Tibial artery (tissue), 4 donors: ENCODE results near the gene BRCA2.

ENCODE experiments used
- DNase-seq, 2 donors: peaks; one replicate each; pipeline ENCODE4 v3.0.0-alpha.2; 2019
- H3K27ac ChIP-seq, 2 donors: fragments of 200-600 bp; sonication (generic) in 1 of 2; 1 replicate in 1 of 2; 2 replicates in 1 of 2; pipeline ENCODE4 v1.5.1; 2018 to 2019; ENCODE audit warnings: mild to moderate bottlenecking in 1 of 2
- H3K27me3 ChIP-seq, 2 donors: fragments of 200-600 bp; sonication (generic) in 1 of 2; one replicate each; pipeline versions ENCODE4 v1.5.1 to v1.6.0; 2016 to 2019
- H3K36me3 ChIP-seq, 3 donors: fragments of 200-600 bp; sonication (generic) in 2 of 3; one replicate each; pipeline ENCODE4 v1.5.1; 2016 to 2019; ENCODE audit warnings: mild to moderate bottlenecking in 2 of 3
- H3K4me1 ChIP-seq, 4 donors: fragments of 200-600 bp; sonication (generic) in 2 of 4; 1 replicate in 3 of 4; 2 replicates in 1 of 4; pipeline ENCODE4 v1.5.1; 2016 to 2019
- H3K4me3 ChIP-seq, 2 donors: fragments of 200-600 bp; sonication (generic) in 1 of 2; 1 replicate in 1 of 2; 2 replicates in 1 of 2; pipeline ENCODE4 v1.5.1; 2018 to 2019; ENCODE audit warnings: mild to moderate bottlenecking in 2 of 2
- H3K9me3 ChIP-seq, 3 donors: fragments of 200-600 bp; sonication (generic) in 1 of 3; one replicate each; pipeline ENCODE4 v1.5.1; 2016 to 2019
- intact Hi-C: fragments of 100-400 bp; cut with DNase I; formaldehyde crosslinking; loops from one replicate; pipeline ENCODE4 v1.15.0; 2023; ENCODE audit warnings: low total_unique reads
- TF ChIP-seq, protein P1 (sequence below), 2 experiments: fragments of 200-600 bp in 1 of 2; fragments of 450-650 bp in 1 of 2; IDR thresholded peaks; one replicate each; pipeline ENCODE4 v1.5.1; 2017 to 2019; ENCODE audit warnings: antibody characterized with exemption in 2 of 2, mild to moderate bottlenecking in 1 of 2, moderate library complexity in 1 of 2

The BRCA2 gene

DNA sequence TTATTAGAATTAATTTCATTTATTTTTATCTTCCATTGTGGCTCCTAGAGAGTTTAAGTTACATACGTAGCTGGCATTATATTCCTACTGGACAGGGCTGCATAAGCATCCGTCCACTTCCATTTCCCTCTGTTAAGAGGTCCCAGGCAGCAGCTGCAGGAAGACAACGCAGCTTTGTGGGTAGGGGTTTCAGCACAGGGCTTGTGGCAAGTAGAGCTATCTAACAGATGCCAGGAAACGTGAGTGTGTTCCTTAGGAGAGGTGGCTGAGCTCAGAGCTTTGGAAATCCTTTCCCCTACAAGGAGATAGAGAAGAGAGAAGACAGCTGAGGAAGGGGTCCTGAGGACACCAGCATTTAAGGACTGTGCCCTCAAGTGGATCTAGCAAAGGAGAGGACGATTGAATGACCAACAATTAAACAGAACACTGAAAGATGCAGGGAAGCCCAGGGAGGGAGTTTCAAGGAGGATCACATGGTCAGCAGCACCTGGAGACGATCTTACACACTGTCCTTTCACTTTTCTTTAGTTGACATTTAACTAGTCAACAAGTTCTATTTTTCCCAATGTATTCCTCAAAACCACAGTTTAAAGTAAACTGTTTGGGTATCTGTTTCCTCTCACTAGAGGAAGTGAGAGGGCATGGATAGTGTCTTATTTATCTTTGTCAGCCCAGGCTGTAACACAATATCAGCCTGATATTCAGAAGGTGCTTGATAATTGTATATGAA, 114.9 kb downstream of the BRCA2 start:
- H3K27ac ChIP-seq = no peak overlapping the region
- peaks cover 0 to 25% (median 16%) of the 10 kb centered on the region in 4 donors for H3K4me1 ChIP-seq
- no peaks in the 10 kb centered on the region for H3K9me3 ChIP-seq
- no peak overlapping the region for H3K4me3 ChIP-seq
- no peak for DNase-seq
- intact Hi-C loops = no loop called here
- peaks cover 0 to 5% (median 4%) of the 10 kb centered on the region in 3 donors for H3K36me3 ChIP-seq
- H3K27me3 ChIP-seq = no peaks in the 10 kb centered on the region
- TF ChIP-seq, protein P1, sequence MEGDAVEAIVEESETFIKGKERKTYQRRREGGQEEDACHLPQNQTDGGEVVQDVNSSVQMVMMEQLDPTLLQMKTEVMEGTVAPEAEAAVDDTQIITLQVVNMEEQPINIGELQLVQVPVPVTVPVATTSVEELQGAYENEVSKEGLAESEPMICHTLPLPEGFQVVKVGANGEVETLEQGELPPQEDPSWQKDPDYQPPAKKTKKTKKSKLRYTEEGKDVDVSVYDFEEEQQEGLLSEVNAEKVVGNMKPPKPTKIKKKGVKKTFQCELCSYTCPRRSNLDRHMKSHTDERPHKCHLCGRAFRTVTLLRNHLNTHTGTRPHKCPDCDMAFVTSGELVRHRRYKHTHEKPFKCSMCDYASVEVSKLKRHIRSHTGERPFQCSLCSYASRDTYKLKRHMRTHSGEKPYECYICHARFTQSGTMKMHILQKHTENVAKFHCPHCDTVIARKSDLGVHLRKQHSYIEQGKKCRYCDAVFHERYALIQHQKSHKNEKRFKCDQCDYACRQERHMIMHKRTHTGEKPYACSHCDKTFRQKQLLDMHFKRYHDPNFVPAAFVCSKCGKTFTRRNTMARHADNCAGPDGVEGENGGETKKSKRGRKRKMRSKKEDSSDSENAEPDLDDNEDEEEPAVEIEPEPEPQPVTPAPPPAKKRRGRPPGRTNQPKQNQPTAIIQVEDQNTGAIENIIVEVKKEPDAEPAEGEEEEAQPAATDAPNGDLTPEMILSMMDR (IDR thresholded peaks at IDR 0.05) = no peak

DNA sequence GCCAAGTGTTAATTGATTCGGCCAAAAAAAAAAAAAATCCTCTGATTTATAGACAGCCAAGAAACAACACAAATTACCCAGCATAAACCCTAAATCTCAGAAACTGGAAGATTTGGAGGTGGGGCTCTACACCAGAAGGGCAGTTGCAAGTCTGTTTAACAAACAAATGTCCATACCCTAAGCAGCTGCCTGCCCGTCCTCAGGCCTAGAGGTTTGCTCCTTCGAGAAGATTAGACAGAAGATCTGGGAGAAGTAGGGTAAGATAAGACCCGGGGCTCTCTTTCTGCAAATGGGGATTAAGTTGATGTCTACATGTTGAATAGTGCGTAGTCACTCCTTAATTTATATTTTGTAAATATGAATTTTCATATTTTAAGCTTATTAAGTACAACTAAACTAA, 116.1 kb downstream of the BRCA2 start:
- TF ChIP-seq, protein P1 (IDR thresholded peaks at IDR 0.05) = no peak
- Histone ChIP-seq H3K4me1 (peaks cover 0 to 17% (median 11%) of the 10 kb centered on the region in 4 donors), H3K27ac (no peak overlapping the region), H3K9me3 (no peaks in the 10 kb centered on the region), H3K4me3 (no peak overlapping the region), H3K36me3 (peaks cover 0 to 12% (median 7%) of the 10 kb centered on the region in 3 donors), H3K27me3 (no peaks in the 10 kb centered on the region)
- DNase-seq = no peak
- intact Hi-C loops = no loop called here

DNA sequence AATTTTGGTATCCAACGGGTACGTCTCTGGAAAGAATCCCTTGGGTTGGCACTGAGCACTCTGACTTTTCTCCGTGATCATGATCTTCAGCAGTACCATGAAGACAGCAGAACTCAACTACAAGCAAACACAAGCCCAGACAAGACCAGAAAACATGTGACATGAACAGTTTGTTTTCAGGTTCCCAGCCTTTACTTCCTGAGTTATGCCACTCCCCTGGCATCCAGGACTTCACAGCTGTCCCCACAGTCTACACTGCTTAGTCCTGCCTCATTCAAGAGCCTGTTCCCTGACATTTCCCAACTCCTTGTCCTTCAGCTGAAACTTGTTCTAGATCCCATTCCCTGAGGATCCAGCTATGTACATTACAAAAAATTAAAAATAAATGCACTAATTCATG, 117.5 kb downstream of the BRCA2 start:
- no peak for DNase-seq
- TF ChIP-seq, protein P1 (IDR thresholded peaks at IDR 0.05) = no peak
- Histone ChIP-seq H3K27ac (no peak overlapping the region), H3K36me3 (peaks cover 0 to 12% (median 7%) of the 10 kb centered on the region in 3 donors), H3K4me3 (no peak overlapping the region), H3K4me1 (peaks cover 0 to 12% (median 6%) of the 10 kb centered on the region in 4 donors), H3K9me3 (no peaks in the 10 kb centered on the region), H3K27me3 (no peaks in the 10 kb centered on the region)
- intact Hi-C loops = no loop called here

DNA sequence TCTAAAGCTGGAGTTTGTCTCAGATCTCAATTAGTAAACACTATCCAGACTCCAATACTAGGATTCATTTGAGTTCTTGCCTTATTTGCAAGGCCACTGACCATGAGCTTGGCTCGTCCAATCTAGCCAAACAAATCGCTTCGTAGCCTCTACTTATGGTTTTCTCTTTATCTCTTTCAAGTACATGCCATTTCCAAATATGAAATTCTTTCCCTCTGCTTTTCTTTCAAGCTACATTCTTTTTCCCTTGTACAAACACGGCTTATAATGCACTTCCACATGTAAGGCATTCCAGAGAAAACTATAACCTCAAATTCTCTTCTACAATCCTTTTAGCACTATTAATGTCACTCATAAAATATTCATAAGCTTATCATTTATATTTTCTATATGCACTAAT, 123.6 kb downstream of the BRCA2 start:
- DNase-seq = no peak
- TF ChIP-seq, protein P1 (IDR thresholded peaks at IDR 0.05) = no peak
- Histone ChIP-seq H3K27me3 (no peaks in the 10 kb centered on the region), H3K4me1 (no peaks in the 10 kb centered on the region), H3K9me3 (no peaks in the 10 kb centered on the region), H3K4me3 (no peak overlapping the region), H3K36me3 (peaks cover 6 to 18% (median 7%) of the 10 kb centered on the region in 3 donors), H3K27ac (no peak overlapping the region)
- intact Hi-C loops = no loop called here

DNA sequence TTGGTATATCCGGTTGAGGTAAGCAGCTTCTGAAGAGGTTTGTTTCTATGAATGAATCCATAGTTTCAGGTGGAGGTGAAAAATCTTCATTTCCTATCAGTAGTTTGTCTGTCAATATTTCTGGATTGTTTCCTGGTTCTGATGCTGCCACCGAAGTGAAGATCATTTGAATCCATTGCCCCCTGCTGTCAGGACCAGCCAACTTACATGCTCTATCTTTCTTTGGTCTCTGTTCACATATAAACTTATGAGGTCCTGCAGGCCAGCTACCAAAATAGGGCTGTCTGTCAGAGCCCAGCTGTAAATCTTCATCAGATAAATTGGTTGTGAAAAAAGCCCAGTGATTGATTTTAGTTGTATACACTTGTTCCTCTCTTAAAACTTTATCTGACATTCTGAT, 127.8 kb downstream of the BRCA2 start:
- TF ChIP-seq, protein P1 (IDR thresholded peaks at IDR 0.05) = peak in 1 of 2 experiments; percentile 32
- no peak overlapping the region for H3K4me3 ChIP-seq
- no peaks in the 10 kb centered on the region for H3K9me3 ChIP-seq
- no peak overlapping the region for H3K27ac ChIP-seq
- H3K4me1 ChIP-seq = no peaks in the 10 kb centered on the region
- no peak for DNase-seq
- H3K36me3 ChIP-seq = peaks cover 0 to 18% (median 18%) of the 10 kb centered on the region in 3 donors
- no peaks in the 10 kb centered on the region for H3K27me3 ChIP-seq
- intact Hi-C loops = no loop called here
